Measurements from ENCODE around the gene NRL. TPM values are rescaled to one million over a fixed set of nuclear protein-coding genes. Genes with fewer than 3 reads are reported as not detected.
A peak's percentile ranks its signal among the peaks of the same experiment; 100 is the strongest.

Gene NRL
- total and polyA plus RNA-seq, 2 experiments from 2014 or later: 0.48 to 0.86 TPM

- peaks cover 41% of the 10 kb centered on the region for H3F3A ChIP-seq (ENCODE audit: insufficient read depth)
- peaks cover 8% of the 10 kb centered on the region; the same call in 1 of the 2 replicates for H3K36me3 ChIP-seq (ENCODE audit: low read depth)
- in situ Hi-C loops (cut with MboI): no loop called here
- H3K9me3 ChIP-seq (ENCODE audit: low read depth): no peaks in the 10 kb centered on the region
- peak within 1 kb of the TSS; percentile 66 for H2AFZ ChIP-seq
- H3K4me2 ChIP-seq (ENCODE audit: unreplicated experiment): peak within 1 kb of the TSS; percentile 85
- peaks cover 55% of the 10 kb centered on the region for H3K79me2 ChIP-seq (ENCODE audit: insufficient read depth)
- 0 to 1% methylated on average over 7 to 25 of the region's 25 CpGs for WGBS, 2 experiments (ENCODE audit: low coverage in 1 of 2, low lambda C conversion rate in 2 of 2, missing lambda C conversion rate in 2 of 2)
- H3K9ac ChIP-seq: peak within 1 kb of the TSS; percentile 80
- no peaks in the 10 kb centered on the region for H3K9me2 ChIP-seq (ENCODE audit: insufficient read depth)
- H3K4me1 ChIP-seq (ENCODE audit: insufficient read depth): peaks cover 37% of the 10 kb centered on the region
- DNase-seq: peak; percentile 95
- peak within 1 kb of the TSS; percentile 79 for H3K27ac ChIP-seq
- H3K27me3 ChIP-seq (replicated peaks; ENCODE audit: insufficient read depth): no peaks in the 10 kb centered on the region
- peak within 1 kb of the TSS; percentile 84 for H3K4me3 ChIP-seq
- TF ChIP-seq EZH2phosphoT487 (IDR thresholded peaks at IDR 0.05; ENCODE audit: insufficient read depth, low read depth) (no peak), EZH2 (IDR thresholded peaks at IDR 0.05; ENCODE audit: insufficient read depth, poor library complexity, severe bottlenecking) (no peak)
- no peaks in the 10 kb centered on the region for H4K20me1 ChIP-seq (ENCODE audit: insufficient read depth)
These were observed 31.8 kb upstream of the NRL start, which contains the start of gene PSME2 for GRCh38 chr14:24146453-24146977. Gene PSME2 (minus strand): TSS chr14:24146610. CDS start chr14:24146581, 29 bp downstream.

GRCh38 chr14:24145690-24146452 is 31.1 kb upstream of the NRL start:
- Histone ChIP-seq H3K9me2 (ENCODE audit: insufficient read depth) (no peaks in the 10 kb centered on the region), H3K79me2 (ENCODE audit: insufficient read depth) (peaks cover 55% of the 10 kb centered on the region), H3K36me3 (ENCODE audit: low read depth) (peaks cover 8% of the 10 kb centered on the region; the same call in 1 of the 2 replicates), H3K4me2 (ENCODE audit: unreplicated experiment) (peak overlapping the region; percentile 83), H4K20me1 (ENCODE audit: insufficient read depth) (no peaks in the 10 kb centered on the region), H3K27ac (peak overlapping the region; percentile 79), H3K4me1 (ENCODE audit: insufficient read depth) (peaks cover 37% of the 10 kb centered on the region), H3K9me3 (ENCODE audit: low read depth) (no peaks in the 10 kb centered on the region), H3K9ac (peak overlapping the region; percentile 80), H3K27me3 (replicated peaks; ENCODE audit: insufficient read depth) (no peaks in the 10 kb centered on the region), H3K4me3 (peak overlapping the region; percentile 84), H3F3A (ENCODE audit: insufficient read depth) (peaks cover 41% of the 10 kb centered on the region), H2AFZ (peak overlapping the region; percentile 66)
- TF ChIP-seq EZH2 (IDR thresholded peaks at IDR 0.05; ENCODE audit: insufficient read depth, poor library complexity, severe bottlenecking): no peak
- no peak for TF ChIP-seq EZH2phosphoT487 (IDR thresholded peaks at IDR 0.05; ENCODE audit: insufficient read depth, low read depth)
- DNase-seq: peak; percentile 80
- in situ Hi-C loops (cut with MboI): no loop called here
- WGBS, 2 experiments (ENCODE audit: low coverage in 1 of 2, low lambda C conversion rate in 2 of 2, missing lambda C conversion rate in 2 of 2): 15 to 17% methylated on average over 9 of the region's 9 CpGs

GRCh38 chr14:24145219-24145618 is 30.5 kb upstream of the NRL start:
- Histone ChIP-seq H3K4me1 (ENCODE audit: insufficient read depth) (peaks cover 37% of the 10 kb centered on the region), H4K20me1 (ENCODE audit: insufficient read depth) (no peaks in the 10 kb centered on the region), H3K4me3 (peak overlapping the region; percentile 84), H3K27me3 (replicated peaks; ENCODE audit: insufficient read depth) (no peaks in the 10 kb centered on the region), H3K9ac (peak overlapping the region; percentile 80), H3K9me3 (ENCODE audit: low read depth) (no peaks in the 10 kb centered on the region), H3K36me3 (ENCODE audit: low read depth) (peaks cover 8% of the 10 kb centered on the region; the same call in 1 of the 2 replicates), H3F3A (ENCODE audit: insufficient read depth) (peaks cover 41% of the 10 kb centered on the region), H3K79me2 (ENCODE audit: insufficient read depth) (peaks cover 55% of the 10 kb centered on the region), H3K9me2 (ENCODE audit: insufficient read depth) (no peaks in the 10 kb centered on the region), H3K27ac (peak overlapping the region; percentile 79; the same call in 1 of the 2 replicates), H3K4me2 (ENCODE audit: unreplicated experiment) (peak overlapping the region; percentile 83), H2AFZ (no peak overlapping the region)
- TF ChIP-seq EZH2phosphoT487 (IDR thresholded peaks at IDR 0.05; ENCODE audit: insufficient read depth, low read depth): no peak
- no peak for TF ChIP-seq EZH2 (IDR thresholded peaks at IDR 0.05; ENCODE audit: insufficient read depth, poor library complexity, severe bottlenecking)
- in situ Hi-C loops (cut with MboI): no loop called here
- WGBS, 2 experiments (ENCODE audit: low coverage in 1 of 2, low lambda C conversion rate in 2 of 2, missing lambda C conversion rate in 2 of 2): 81 to 88% methylated on average over 2 of the region's 2 CpGs
- DNase-seq: no peak

GRCh38 chr14:24144451-24144850 is 29.7 kb upstream of the NRL start:
- H3K27ac ChIP-seq: no peak overlapping the region

More at GRCh38 chr14:24144451-24144850, 29.7 kb upstream of the NRL start:
- H3K9me2 ChIP-seq (ENCODE audit: insufficient read depth): no peaks in the 10 kb centered on the region
- peaks cover 44% of the 10 kb centered on the region for H3K4me1 ChIP-seq (ENCODE audit: insufficient read depth)
- H3K79me2 ChIP-seq (ENCODE audit: insufficient read depth): peaks cover 55% of the 10 kb centered on the region
- no peaks in the 10 kb centered on the region for H3K9me3 ChIP-seq (ENCODE audit: low read depth)
- DNase-seq: no peak
- no peak overlapping the region for H3K4me2 ChIP-seq (ENCODE audit: unreplicated experiment)
- no peak overlapping the region for H3K9ac ChIP-seq
- H3K27me3 ChIP-seq (replicated peaks; ENCODE audit: insufficient read depth): no peaks in the 10 kb centered on the region
- H4K20me1 ChIP-seq (ENCODE audit: insufficient read depth): no peaks in the 10 kb centered on the region
- TF ChIP-seq EZH2phosphoT487 (IDR thresholded peaks at IDR 0.05; ENCODE audit: insufficient read depth, low read depth) (no peak), EZH2 (IDR thresholded peaks at IDR 0.05; ENCODE audit: insufficient read depth, poor library complexity, severe bottlenecking) (no peak)
- peaks cover 41% of the 10 kb centered on the region for H3F3A ChIP-seq (ENCODE audit: insufficient read depth)
- H2AFZ ChIP-seq: no peak overlapping the region
- in situ Hi-C loops (cut with MboI): no loop called here
- H3K36me3 ChIP-seq (ENCODE audit: low read depth): peaks cover 4% of the 10 kb centered on the region; the same call in 1 of the 2 replicates
- no peak overlapping the region for H3K4me3 ChIP-seq
- WGBS, 2 experiments (ENCODE audit: low coverage in 1 of 2, low lambda C conversion rate in 2 of 2, missing lambda C conversion rate in 2 of 2): 96 to 100% methylated on average over 1 of the region's 1 CpG
